Measurements from ENCODE around the gene CCDC24. TPM values are rescaled to one million over a fixed set of nuclear protein-coding genes. Genes with fewer than 3 reads are reported as not detected.
A peak's percentile ranks its signal among the peaks of the same experiment; 100 is the strongest.

The CCDC24 gene
- total and polyA plus RNA-seq, 9 of the 15 experiments (the other 6 are each of a cell fraction or from before 2014, with no cell fraction given) = 0.31 to 4.5 (median 1.5) TPM

DNA sequence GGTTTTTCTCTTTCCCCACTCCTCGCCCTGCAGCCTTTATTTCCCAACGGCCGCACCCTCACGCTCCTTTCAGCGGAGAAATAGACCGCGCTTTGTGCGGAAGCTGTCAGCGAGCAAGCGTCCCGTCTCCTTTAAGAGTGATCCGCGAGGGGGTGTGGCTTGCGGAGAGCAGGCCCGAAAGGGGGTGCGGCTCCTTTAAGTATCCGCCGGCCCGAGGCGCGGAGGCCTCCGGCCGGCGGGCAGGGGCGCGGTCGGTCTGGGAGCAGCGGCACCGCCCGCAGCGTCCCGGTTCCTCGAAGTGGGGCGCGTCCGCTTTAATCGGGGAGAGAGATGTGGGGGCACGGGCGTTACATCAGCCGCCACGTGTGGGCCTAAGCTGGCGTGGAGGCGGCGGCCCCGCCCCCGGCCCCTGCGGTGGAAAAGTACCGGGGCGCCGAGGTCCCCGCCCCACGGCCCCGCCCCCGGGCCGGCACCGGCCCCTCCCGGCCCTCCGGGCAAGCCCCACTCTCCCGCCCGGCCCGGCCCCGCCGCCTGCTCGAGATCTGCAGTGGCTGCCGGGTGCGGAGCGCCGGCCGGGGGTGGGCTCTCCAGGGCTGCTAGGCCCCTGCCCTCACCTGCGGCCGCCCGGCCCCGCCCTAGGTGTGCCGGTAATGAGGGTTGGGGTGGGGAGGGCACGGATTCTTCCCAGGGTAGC, 38.7 kb downstream of the CCDC24 start (continued):
- peak; percentile 11; the same call in 1 of the 2 replicates for TF ChIP-seq ZNF395 (CRISPR knock-in tag; IDR thresholded peaks at IDR 0.05)
- TF ChIP-seq ZNF707 (CRISPR knock-in tag; conservative IDR thresholded peaks at IDR 0.05) = no peak
- TF ChIP-seq CBX1 (IDR thresholded peaks at IDR 0.05; ENCODE audit: low read depth) = peak; percentile 30; the same call in 1 of the 2 replicates
- peak; percentile 77 for TF ChIP-seq EGR1 (conservative IDR thresholded peaks at IDR 0.05)
- TF ChIP-seq, protein P1, sequence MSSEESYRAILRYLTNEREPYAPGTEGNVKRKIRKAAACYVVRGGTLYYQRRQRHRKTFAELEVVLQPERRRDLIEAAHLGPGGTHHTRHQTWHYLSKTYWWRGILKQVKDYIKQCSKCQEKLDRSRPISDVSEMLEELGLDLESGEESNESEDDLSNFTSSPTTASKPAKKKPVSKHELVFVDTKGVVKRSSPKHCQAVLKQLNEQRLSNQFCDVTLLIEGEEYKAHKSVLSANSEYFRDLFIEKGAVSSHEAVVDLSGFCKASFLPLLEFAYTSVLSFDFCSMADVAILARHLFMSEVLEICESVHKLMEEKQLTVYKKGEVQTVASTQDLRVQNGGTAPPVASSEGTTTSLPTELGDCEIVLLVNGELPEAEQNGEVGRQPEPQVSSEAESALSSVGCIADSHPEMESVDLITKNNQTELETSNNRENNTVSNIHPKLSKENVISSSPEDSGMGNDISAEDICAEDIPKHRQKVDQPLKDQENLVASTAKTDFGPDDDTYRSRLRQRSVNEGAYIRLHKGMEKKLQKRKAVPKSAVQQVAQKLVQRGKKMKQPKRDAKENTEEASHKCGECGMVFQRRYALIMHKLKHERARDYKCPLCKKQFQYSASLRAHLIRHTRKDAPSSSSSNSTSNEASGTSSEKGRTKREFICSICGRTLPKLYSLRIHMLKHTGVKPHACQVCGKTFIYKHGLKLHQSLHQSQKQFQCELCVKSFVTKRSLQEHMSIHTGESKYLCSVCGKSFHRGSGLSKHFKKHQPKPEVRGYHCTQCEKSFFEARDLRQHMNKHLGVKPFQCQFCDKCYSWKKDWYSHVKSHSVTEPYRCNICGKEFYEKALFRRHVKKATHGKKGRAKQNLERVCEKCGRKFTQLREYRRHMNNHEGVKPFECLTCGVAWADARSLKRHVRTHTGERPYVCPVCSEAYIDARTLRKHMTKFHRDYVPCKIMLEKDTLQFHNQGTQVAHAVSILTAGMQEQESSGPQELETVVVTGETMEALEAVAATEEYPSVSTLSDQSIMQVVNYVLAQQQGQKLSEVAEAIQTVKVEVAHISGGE (CRISPR knock-in tag; IDR thresholded peaks at IDR 0.05) = peak in 1 of 3 experiments; percentile 86; a peak in 1 of 6 replicates
- TF ChIP-seq HDAC6 (IDR thresholded peaks at IDR 0.05; ENCODE audit: low read depth, low read length) = no peak
- TF ChIP-seq MAZ (CRISPR knock-in tag; conservative IDR thresholded peaks at IDR 0.05 in 1 of 2, IDR thresholded peaks at IDR 0.05 in 1 of 2) = peak; percentile 75 to 86; a peak in 3 of 4 replicates
- TF ChIP-seq, protein P2, sequence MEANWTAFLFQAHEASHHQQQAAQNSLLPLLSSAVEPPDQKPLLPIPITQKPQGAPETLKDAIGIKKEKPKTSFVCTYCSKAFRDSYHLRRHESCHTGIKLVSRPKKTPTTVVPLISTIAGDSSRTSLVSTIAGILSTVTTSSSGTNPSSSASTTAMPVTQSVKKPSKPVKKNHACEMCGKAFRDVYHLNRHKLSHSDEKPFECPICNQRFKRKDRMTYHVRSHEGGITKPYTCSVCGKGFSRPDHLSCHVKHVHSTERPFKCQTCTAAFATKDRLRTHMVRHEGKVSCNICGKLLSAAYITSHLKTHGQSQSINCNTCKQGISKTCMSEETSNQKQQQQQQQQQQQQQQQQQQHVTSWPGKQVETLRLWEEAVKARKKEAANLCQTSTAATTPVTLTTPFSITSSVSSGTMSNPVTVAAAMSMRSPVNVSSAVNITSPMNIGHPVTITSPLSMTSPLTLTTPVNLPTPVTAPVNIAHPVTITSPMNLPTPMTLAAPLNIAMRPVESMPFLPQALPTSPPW (CRISPR knock-in tag; IDR thresholded peaks at IDR 0.05) = peak; percentile 92
- TF ChIP-seq TBL1XR1 (IDR thresholded peaks at IDR 0.05; ENCODE audit: low read length in 2 of 2) = peak; percentile 35 to 66; a peak in 2 of 4 replicates
- no peak for TF ChIP-seq ETS2 (tag; IDR thresholded peaks at IDR 0.05; ENCODE audit: borderline replicate concordance, poor library complexity, severe bottlenecking)
- no peak for TF ChIP-seq SAFB2 (IDR thresholded peaks at IDR 0.05; ENCODE audit: borderline replicate concordance, low read depth, low read length, severe bottlenecking)
- TF ChIP-seq, protein P3, sequence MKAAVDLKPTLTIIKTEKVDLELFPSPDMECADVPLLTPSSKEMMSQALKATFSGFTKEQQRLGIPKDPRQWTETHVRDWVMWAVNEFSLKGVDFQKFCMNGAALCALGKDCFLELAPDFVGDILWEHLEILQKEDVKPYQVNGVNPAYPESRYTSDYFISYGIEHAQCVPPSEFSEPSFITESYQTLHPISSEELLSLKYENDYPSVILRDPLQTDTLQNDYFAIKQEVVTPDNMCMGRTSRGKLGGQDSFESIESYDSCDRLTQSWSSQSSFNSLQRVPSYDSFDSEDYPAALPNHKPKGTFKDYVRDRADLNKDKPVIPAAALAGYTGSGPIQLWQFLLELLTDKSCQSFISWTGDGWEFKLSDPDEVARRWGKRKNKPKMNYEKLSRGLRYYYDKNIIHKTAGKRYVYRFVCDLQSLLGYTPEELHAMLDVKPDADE (conservative IDR thresholded peaks at IDR 0.05; ENCODE audit: control insufficient read depth, low read depth, low read length) = peak; percentile 42
- TF ChIP-seq, protein P4, sequence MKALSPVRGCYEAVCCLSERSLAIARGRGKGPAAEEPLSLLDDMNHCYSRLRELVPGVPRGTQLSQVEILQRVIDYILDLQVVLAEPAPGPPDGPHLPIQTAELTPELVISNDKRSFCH (CRISPR knock-in tag; IDR thresholded peaks at IDR 0.05) = no peak
- TF ChIP-seq, protein P4 (tag; IDR thresholded peaks at IDR 0.05) = 0 out of 2 replicates have a peak, but pooled peaks have one; percentile 55
- TF ChIP-seq, protein P5, sequence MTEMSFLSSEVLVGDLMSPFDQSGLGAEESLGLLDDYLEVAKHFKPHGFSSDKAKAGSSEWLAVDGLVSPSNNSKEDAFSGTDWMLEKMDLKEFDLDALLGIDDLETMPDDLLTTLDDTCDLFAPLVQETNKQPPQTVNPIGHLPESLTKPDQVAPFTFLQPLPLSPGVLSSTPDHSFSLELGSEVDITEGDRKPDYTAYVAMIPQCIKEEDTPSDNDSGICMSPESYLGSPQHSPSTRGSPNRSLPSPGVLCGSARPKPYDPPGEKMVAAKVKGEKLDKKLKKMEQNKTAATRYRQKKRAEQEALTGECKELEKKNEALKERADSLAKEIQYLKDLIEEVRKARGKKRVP (CRISPR knock-in tag; IDR thresholded peaks at IDR 0.05) = peak; percentile 99
